Daoy (cell line): ENCODE results near the gene PRPF39. TPM values are rescaled to one million over a fixed set of nuclear protein-coding genes. Genes with fewer than 3 reads are reported as not detected.
"Not testable (repeated sequence)": the region's sequence is repeated elsewhere in the genome, so short reads cannot be mapped to it uniquely, and the experiment has no call there.

Experiments used
- DNase-seq: peaks from one replicate; pipeline ENCODE4 v3.0.0-alpha.2; 2015; ENCODE audit warnings: low read depth
- total RNA-seq: library from RNA; depleted of rRNA; stranded (reverse); fragments of >200 nt; shearing (Covaris generic); gene quantifications from 2 replicates; pipeline ENCODE4 v1.2.3, GENCODE V29; 2014; rRNA removed

The PRPF39 gene
- total RNA-seq = 19.1 and 22.2 TPM in 2 replicates

- peak; percentile 99 for DNase-seq
Measured at GRCh38 chr14:45083976-45084722, at the start of gene PRPF39. PRPF39 (plus strand) TSS chr14:45084116; CDS start chr14:45095240, 11,124 bp downstream.

GRCh38 chr14:45034730-45035129, 49.2 kb upstream of the PRPF39 start:
- no peak for DNase-seq

- DNase-seq = no peak
Measured at GRCh38 chr14:45038256-45038655, 45.7 kb upstream of the PRPF39 start.

- DNase-seq = no peak
Measured at GRCh38 chr14:45038865-45039264, 45.1 kb upstream of the PRPF39 start.

GRCh38 chr14:45039390-45039789, 44.5 kb upstream of the PRPF39 start:
- no peak for DNase-seq

- no peak for DNase-seq
Measured at GRCh38 chr14:45041641-45042040, 42.3 kb upstream of the PRPF39 start.

GRCh38 chr14:45044638-45045037, 39.3 kb upstream of the PRPF39 start:
- DNase-seq = no peak

GRCh38 chr14:45048385-45048784, 35.5 kb upstream of the PRPF39 start:
- DNase-seq = no peak

- no peak for DNase-seq
Measured at GRCh38 chr14:45051180-45051579, 32.7 kb upstream of the PRPF39 start.

- DNase-seq = no peak
Measured at GRCh38 chr14:45051896-45052295, 32.0 kb upstream of the PRPF39 start.

- DNase-seq = no peak
Measured at GRCh38 chr14:45057349-45057748, 26.6 kb upstream of the PRPF39 start.

- DNase-seq = no peak
Measured at GRCh38 chr14:45057881-45058364, 26.0 kb upstream of the PRPF39 start.

GRCh38 chr14:45060551-45060950, 23.4 kb upstream of the PRPF39 start:
- no peak for DNase-seq

GRCh38 chr14:45065540-45065939, 18.4 kb upstream of the PRPF39 start:
- DNase-seq = no peak

GRCh38 chr14:45065956-45066355, 18.0 kb upstream of the PRPF39 start:
- DNase-seq = no peak

- DNase-seq = no peak
Measured at GRCh38 chr14:45066667-45067066, 17.2 kb upstream of the PRPF39 start.

GRCh38 chr14:45068396-45068795, 15.5 kb upstream of the PRPF39 start:
- no peak for DNase-seq

- DNase-seq = no peak
Measured at GRCh38 chr14:45070215-45070614, 13.7 kb upstream of the PRPF39 start.

- DNase-seq = no peak
Measured at GRCh38 chr14:45072126-45072525, 11.8 kb upstream of the PRPF39 start.

- no peak for DNase-seq
Measured at GRCh38 chr14:45073231-45073879, 10.6 kb upstream of the PRPF39 start.

- DNase-seq = no peak
Measured at GRCh38 chr14:45078323-45078722, 5.6 kb upstream of the PRPF39 start.

- not testable (repeated sequence) for DNase-seq
Measured at GRCh38 chr14:45080416-45080968, 3.4 kb upstream of the PRPF39 start.

GRCh38 chr14:45081096-45081495, 2.8 kb upstream of the PRPF39 start:
- DNase-seq = not testable (repeated sequence)
